ENCODE measurements around the gene GYS1. TPM values are rescaled to one million over a fixed set of nuclear protein-coding genes. Genes with fewer than 3 reads are reported as not detected.
A peak's percentile ranks its signal among the peaks of the same experiment; 100 is the strongest.

Gene GYS1
- total RNA-seq, 2 donors from 2014 or later, result 85.7 to 119 TPM

DNA sequence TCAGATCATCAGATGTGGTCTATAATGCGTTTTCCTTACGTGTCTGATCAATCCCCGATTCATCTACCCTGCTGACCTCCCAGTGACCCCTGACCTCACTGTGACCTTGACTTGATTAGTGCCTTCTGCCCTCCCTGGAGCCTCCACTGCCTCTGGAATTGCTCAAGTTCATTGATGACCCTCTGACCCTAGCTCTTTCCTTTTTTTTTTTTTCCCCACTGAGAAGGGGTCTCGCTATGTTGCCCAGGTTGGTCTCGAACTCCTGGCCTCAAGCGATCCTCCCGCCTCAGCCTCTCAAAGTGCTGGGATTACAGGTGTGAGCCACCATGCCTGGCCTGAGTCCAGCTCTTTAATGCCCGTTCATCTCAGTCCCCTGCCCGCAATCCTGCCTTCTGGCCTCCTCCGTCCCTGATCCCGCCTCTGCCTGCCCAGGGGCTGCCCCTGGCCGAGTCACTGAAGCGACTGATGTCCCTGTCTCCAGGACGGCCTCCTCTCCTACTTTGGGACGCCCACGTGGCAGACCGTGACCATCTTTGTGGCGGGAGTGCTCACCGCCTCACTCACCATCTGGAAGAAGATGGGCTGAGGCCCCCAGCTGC is 32.0 kb downstream of the GYS1 start:
- H3K4me1 Mint-ChIP-seq (ENCODE audit: low read depth in 2 of 2), result peaks cover 50 to 58% of the 10 kb centered on the region in 2 donors
- no peaks in the 10 kb centered on the region for H3K9me3 Mint-ChIP-seq
- DNase-seq (ENCODE audit: low spot score) (no peak), ATAC-seq (no peak)
- H3K4me3 Mint-ChIP-seq, result no peak overlapping the region
- H3K27me3 Mint-ChIP-seq, result no peaks in the 10 kb centered on the region
- H3K36me3 Mint-ChIP-seq, result peaks cover 1% of the 10 kb centered on the region
- H3K27ac Mint-ChIP-seq, result peak overlapping the region; percentile 98 to 99

DNA sequence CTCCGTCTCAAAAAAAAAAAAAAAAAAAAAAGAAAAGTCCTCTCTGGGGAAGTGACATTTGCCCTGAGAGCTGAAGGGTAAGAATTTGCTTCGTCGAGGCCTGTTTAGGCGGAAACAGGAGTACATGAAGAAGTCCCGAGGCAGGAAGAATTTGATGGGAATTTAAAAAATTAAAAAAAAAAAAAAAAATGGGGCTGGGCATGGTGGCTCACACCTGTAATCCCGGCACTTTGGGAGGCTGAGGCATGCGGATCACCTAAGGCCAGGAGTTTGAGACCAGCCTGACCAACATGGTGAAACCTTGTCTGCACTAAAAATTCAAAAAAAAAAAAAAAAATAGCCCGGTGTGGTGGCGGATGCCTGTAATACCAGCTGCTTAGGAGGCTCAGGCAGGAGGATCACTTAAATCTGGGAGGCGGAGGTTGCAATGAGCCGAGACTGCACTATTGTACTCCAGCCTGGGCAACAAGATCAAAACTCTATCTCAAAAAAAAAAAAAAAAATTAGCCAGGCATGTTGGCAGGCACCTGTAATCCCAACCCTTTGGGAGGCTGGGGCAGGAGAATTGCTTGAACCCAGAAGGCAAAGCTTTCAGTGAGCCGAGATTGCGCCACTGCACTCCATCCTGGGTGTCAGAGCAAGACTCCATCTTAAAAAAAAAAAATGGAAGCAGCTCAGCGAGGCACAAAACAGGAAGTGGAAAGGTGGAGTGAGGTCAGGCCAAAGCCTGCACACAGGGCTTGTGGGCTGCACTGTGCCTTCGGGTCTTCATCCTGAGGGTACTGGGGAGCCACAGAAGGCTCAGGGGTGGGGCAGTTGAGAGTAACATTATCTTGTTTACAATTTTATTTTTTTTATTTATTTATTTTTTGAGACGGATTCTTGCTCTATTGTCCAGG is 33.5 kb downstream of the GYS1 start:
- no peaks in the 10 kb centered on the region for H3K27me3 Mint-ChIP-seq
- peaks cover 42 to 50% of the 10 kb centered on the region in 2 donors for H3K4me1 Mint-ChIP-seq (ENCODE audit: low read depth in 2 of 2)
- H3K9me3 Mint-ChIP-seq, result no peaks in the 10 kb centered on the region
- DNase-seq (ENCODE audit: low spot score), result no peak
- no peak overlapping the region for H3K4me3 Mint-ChIP-seq
- H3K36me3 Mint-ChIP-seq, result no peaks in the 10 kb centered on the region
- H3K27ac Mint-ChIP-seq, result no peak overlapping the region
- ATAC-seq, result no peak

DNA sequence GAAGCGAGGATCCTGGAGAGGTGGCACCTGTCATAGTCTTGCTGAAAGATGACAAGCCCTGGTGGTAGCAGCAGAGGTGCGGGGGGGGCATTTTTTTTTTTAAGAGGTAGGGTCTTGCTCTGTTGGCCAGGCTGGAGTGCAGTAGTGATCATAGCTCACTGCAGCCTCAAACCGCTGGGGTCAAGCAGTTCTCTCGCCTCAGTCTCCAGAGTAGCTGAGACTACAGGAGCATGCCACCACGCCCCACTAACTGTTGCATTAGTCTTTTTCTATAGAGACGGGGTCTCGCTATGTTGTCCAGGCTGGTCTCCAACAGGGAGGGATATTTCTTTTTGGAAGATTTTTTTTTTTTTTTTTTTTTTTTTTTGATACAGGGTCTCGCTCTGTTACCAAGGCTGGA is 35.1 kb downstream of the GYS1 start:
- DNase-seq (ENCODE audit: low spot score) (no peak), ATAC-seq (no peak)
- Mint-ChIP-seq H3K27me3 (no peaks in the 10 kb centered on the region), H3K9me3 (no peaks in the 10 kb centered on the region), H3K4me3 (no peak overlapping the region), H3K36me3 (no peaks in the 10 kb centered on the region), H3K27ac (no peak overlapping the region), H3K4me1 (ENCODE audit: low read depth in 2 of 2) (peaks cover 31 to 41% of the 10 kb centered on the region in 2 donors)

DNA sequence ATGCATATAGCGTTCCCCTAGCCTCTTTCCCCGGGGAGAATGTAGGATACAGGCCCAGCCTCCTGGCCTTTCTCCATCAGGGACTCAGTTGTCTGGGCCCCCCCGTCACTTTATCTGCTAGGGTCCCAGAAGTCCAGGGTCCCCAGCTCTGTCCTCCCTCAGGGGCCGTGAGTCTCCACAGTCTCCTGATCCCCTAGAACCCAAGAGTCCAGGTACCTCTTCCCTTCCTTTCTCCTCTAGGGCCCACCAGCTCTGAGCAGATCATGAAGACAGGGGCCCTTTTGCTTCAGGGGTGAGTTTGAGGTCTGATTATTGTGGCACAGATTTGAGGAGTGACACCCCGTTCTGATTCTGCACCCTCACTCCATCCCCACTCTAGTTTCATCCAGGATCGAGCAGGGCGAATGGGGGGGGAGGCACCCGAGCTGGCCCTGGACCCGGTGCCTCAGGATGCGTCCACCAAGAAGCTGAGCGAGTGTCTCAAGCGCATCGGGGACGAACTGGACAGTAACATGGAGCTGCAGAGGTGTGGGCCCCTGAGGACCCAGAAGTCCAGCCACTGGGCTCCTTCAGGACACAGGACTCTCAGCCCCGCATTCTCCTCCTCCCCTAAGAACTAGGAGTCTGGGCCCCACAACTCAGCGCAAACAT is 37.7 kb downstream of the GYS1 start:
- Mint-ChIP-seq H3K27ac (peak overlapping the region; percentile 85 to 90), H3K27me3 (no peaks in the 10 kb centered on the region), H3K4me1 (ENCODE audit: low read depth in 2 of 2) (peaks cover 16 to 24% of the 10 kb centered on the region in 2 donors), H3K36me3 (no peaks in the 10 kb centered on the region), H3K9me3 (no peaks in the 10 kb centered on the region), H3K4me3 (peak overlapping the region; percentile 85)
- no peak for ATAC-seq
- DNase-seq (ENCODE audit: low spot score), result no peak

DNA sequence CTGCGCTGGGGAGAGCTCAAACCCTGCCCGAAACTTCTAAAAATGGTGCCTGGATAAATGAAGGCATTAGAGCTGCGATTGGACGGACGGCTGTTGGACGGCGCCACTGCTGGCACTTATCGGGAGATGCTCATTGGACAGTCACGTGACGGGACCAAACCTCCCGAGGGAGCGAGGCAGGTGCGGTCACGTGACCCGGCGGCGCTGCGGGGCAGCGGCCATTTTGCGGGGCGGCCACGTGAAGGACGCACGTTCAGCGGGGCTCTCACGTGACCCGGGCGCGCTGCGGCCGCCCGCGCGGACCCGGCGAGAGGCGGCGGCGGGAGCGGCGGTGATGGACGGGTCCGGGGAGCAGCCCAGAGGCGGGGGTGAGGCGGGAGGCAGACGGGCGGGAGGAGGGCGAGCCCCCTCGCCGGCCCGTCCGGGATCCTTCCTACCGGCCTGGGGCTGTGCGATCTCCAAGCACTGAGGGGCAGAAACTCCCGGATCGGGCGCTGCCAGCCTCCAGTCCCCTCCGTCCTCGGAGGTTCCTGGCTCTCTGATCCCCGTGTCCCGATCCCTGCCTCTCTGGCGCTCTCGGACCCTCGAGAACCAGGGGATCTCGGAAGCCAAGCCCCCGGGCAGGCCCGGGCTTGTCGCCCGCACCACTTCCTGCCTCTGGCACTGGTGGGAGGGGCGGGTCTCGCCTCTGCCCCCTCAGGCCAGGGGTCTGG is 38.4 kb downstream of the GYS1 start, which contains the start of gene BAX:
TSS of gene BAX (plus strand) at position 281 of the 713 bp plus-strand sequence. CDS start at position 335, 54 bp downstream.
- peak; percentile 96 for DNase-seq (ENCODE audit: low spot score)
- Mint-ChIP-seq H3K27ac (peak within 1 kb of the TSS; percentile 85 to 90), H3K27me3 (no peaks in the 10 kb centered on the region), H3K4me1 (ENCODE audit: low read depth in 2 of 2) (peaks cover 16 to 24% of the 10 kb centered on the region in 2 donors), H3K9me3 (no peaks in the 10 kb centered on the region), H3K36me3 (no peaks in the 10 kb centered on the region), H3K4me3 (peak within 1 kb of the TSS; percentile 90)
- peak; percentile 91 to 92 for ATAC-seq

DNA sequence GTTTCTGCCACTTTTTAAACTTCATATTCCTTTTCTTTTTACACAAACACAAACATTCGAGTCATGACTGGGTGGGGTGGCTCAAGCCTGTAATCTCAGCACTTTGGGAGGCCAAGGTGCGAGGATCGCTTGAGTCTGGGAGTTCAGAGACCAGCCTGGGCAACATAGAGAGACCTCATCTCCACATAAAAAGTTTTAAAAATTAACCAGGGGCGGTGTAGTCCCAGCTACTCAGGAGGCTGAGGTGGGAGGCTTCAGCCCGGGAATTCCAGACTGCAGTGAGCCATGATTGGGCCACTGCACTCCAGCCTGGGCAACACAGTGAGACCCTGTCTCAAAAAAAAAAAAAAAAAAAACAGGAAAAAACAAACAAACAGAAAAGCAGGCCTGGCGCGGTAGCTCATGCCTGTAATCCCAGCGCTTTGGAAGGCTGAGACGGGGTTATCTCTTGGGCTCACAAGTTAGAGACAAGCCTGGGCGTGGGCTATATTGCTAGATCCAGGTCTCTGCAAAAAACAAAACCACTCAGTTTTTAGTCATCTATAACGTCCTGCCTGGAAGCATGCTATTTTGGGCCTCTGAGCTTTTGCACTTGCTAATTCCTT is 39.0 kb downstream of the GYS1 start:
- H3K4me3 Mint-ChIP-seq, result peak overlapping the region; percentile 90
- peak overlapping the region; percentile 85 to 87 for H3K27ac Mint-ChIP-seq
- no peak for ATAC-seq
- H3K27me3 Mint-ChIP-seq, result no peaks in the 10 kb centered on the region
- no peaks in the 10 kb centered on the region for H3K9me3 Mint-ChIP-seq
- no peaks in the 10 kb centered on the region for H3K36me3 Mint-ChIP-seq
- no peak for DNase-seq (ENCODE audit: low spot score)
- peaks cover 16 to 24% of the 10 kb centered on the region in 2 donors for H3K4me1 Mint-ChIP-seq (ENCODE audit: low read depth in 2 of 2)

DNA sequence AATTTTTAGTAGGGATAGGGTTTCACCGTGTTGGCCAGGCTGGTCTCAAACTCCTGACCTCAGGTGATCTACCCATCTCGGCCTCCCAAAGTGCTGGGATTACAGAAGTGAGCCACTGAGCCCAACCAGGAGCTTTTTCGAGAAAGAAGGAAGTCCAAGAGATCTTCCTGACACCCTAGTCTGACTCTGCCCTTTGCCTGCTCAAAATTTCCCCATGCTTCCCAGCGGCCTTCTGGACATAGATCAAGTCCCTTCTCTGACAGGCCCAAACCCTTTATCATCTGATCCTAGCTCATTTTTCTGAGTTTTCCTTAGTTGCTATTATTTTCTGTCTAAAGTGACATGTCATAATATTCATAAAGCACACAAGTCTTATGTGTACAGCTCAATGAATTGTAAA is 40.0 kb downstream of the GYS1 start:
- Mint-ChIP-seq H3K4me1 (ENCODE audit: low read depth in 2 of 2) (peaks cover 12 to 20% of the 10 kb centered on the region in 2 donors), H3K9me3 (no peaks in the 10 kb centered on the region), H3K4me3 (no peak overlapping the region), H3K36me3 (no peaks in the 10 kb centered on the region), H3K27me3 (no peaks in the 10 kb centered on the region), H3K27ac (peak overlapping the region in 1 of 2 donors; percentile 87)
- no peak for DNase-seq (ENCODE audit: low spot score)
- no peak for ATAC-seq

DNA sequence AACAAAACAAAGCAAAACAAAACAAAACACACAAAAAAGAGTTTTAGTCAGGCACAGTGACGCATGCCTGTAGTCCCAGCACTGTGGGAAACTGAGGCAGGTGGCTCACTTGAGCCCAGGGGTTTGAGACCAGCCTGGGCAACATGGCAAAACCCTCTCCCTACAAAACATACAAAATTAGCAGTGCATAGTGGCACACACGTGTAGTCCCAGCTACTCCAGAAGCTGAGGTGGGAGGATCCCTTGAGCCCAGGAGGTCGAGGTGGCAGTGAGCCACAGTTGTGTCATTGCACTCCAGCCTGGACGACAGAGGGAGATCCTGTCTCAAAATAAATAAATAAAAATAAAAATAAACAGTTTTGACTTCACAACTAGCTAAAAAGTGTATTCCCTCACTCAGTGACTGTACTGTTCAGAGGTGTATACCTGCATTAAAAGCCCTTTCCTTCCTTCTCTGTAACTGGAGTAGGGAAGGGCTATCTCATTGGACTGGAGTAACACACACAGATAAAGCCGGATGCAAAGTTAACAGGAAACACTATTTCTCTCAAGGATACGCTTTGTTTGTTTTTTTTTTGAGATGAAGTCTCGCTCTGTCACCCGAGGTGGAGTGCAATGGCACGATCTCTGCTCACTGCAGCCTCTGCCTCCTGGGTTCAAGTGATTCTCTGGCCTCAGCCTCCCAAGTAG is 42.1 kb downstream of the GYS1 start:
- DNase-seq (ENCODE audit: low spot score), result no peak
- Mint-ChIP-seq H3K4me3 (no peak overlapping the region), H3K27ac (no peak overlapping the region), H3K9me3 (no peaks in the 10 kb centered on the region), H3K27me3 (no peaks in the 10 kb centered on the region), H3K36me3 (no peaks in the 10 kb centered on the region), H3K4me1 (ENCODE audit: low read depth in 2 of 2) (peaks cover 9 to 11% of the 10 kb centered on the region in 2 donors)
- ATAC-seq, result no peak

DNA sequence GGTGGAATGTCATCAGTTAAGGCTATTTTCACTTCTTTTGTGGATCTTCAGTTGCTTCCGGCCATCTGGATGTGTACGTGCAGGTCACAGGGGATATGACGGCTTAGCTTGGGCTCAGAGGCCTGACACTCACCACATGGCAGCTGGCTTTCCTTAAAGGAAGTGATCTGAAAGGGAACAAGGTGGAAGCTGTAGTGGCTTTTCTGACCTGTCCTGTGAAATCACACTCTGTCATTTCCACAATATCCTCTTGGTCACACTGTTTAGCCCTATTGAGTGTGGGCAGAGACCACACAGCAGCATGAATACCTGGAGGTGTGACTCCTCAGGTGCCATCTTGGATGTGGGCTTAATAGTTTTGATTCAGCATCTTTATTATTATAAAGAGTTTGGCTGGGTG is 43.0 kb downstream of the GYS1 start:
- no peak for ATAC-seq
- Mint-ChIP-seq H3K36me3 (no peaks in the 10 kb centered on the region), H3K9me3 (no peaks in the 10 kb centered on the region), H3K27ac (no peak overlapping the region), H3K4me3 (no peak overlapping the region), H3K27me3 (no peaks in the 10 kb centered on the region), H3K4me1 (ENCODE audit: low read depth in 2 of 2) (peaks cover 5 to 6% of the 10 kb centered on the region in 2 donors)
- DNase-seq (ENCODE audit: low spot score), result no peak

DNA sequence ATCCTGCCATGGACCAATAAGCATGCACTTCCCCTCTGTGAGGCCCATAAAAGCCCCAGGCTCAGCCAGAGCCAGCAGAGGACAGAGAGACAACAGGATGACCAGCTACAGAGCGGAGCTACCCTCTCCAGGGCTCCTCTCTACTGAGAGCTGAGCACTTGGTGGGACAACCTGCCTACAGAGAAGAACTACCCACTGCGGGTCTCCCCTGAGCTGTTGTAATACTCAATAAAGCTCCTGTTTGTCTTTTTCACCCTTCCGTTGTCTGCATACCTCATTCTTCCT is 45.9 kb downstream of the GYS1 start:
- Mint-ChIP-seq H3K4me1 (ENCODE audit: low read depth in 2 of 2) (no peaks in the 10 kb centered on the region), H3K4me3 (no peak overlapping the region), H3K27ac (no peak overlapping the region), H3K36me3 (no peaks in the 10 kb centered on the region), H3K27me3 (no peaks in the 10 kb centered on the region), H3K9me3 (no peaks in the 10 kb centered on the region)
- DNase-seq (ENCODE audit: low spot score), result no peak
- ATAC-seq, result peak in 1 of 2 donors; percentile 32

DNA sequence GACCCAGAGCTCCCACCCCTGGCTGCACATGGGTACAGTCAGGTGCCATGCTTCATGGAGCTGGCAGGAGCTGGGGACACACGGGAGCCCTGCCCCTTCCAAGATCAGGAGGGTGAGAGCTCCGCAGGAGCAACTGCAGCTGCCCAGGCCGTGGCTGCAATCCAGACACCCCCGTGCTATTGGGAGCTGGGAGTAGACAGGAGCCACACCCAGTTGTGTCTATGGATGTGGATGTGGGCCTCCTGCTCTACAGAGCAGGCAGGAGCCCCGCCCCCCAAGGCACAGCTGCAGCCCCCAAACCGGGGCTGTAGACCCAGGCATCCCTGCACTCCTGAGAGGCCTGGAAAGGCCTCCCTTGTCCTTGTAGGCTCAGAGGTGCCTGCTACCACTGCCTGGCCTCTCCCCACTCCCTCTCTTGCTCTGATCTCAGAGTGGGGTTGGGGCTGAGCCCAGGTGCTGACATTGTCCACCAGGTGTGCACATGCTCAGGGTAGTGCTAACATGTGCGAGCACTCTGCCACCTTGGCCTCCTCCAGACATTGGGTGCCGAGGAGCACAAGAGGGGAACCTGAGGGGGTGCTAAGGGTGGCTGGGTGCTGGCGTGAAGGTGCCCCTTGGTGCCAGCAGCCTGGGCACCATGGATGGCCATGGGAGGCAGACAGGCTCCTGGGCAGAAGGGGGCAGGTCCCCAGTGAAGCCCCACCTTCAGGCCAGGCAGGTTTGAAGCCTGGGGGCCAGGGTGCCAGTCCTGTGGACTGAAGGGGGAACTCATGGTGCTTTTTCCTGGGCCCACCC is 46.4 kb downstream of the GYS1 start:
- no peak overlapping the region for H3K4me3 Mint-ChIP-seq
- no peak for DNase-seq (ENCODE audit: low spot score)
- H3K27me3 Mint-ChIP-seq, result no peaks in the 10 kb centered on the region
- H3K36me3 Mint-ChIP-seq, result no peaks in the 10 kb centered on the region
- H3K4me1 Mint-ChIP-seq (ENCODE audit: low read depth in 2 of 2), result no peaks in the 10 kb centered on the region
- H3K9me3 Mint-ChIP-seq, result no peaks in the 10 kb centered on the region
- peak; percentile 6 to 46 for ATAC-seq
- no peak overlapping the region for H3K27ac Mint-ChIP-seq

DNA sequence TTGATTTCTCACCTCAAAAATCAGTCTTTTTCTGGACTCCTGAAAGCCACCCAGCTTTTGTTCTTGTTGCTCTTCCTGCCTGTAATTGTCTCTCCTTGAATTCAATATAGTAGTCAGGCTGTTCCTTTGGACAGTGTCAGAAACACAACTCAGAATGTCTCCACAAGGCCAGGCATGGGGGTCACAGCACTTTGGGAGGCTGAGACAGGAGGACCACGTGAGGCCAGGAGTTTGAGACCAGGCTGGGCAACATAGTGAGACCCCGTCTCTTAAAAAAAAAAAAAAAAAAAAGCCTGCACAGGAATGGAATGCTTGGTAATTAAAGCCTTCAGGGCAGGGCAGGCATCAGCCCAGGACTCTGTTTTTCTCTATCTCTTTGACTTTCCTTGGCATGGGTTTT is 47.3 kb downstream of the GYS1 start:
- H3K27me3 Mint-ChIP-seq, result no peaks in the 10 kb centered on the region
- H3K27ac Mint-ChIP-seq, result no peak overlapping the region
- H3K9me3 Mint-ChIP-seq, result no peaks in the 10 kb centered on the region
- no peaks in the 10 kb centered on the region for H3K4me1 Mint-ChIP-seq (ENCODE audit: low read depth in 2 of 2)
- H3K4me3 Mint-ChIP-seq, result no peak overlapping the region
- ATAC-seq, result no peak
- DNase-seq (ENCODE audit: low spot score), result no peak
- H3K36me3 Mint-ChIP-seq, result no peaks in the 10 kb centered on the region
